LoVo (cell line): ENCODE results near the gene PLS1.
"Not testable (repeated sequence)": the region's sequence is repeated elsewhere in the genome, so short reads cannot be mapped to it uniquely, and the experiment has no call there.

ENCODE experiments used
- DNase-seq: peaks from one replicate; pipeline ENCODE4 v3.0.0-alpha.2; 2016; ENCODE audit warnings: low spot score

The PLS1 gene, protein sequence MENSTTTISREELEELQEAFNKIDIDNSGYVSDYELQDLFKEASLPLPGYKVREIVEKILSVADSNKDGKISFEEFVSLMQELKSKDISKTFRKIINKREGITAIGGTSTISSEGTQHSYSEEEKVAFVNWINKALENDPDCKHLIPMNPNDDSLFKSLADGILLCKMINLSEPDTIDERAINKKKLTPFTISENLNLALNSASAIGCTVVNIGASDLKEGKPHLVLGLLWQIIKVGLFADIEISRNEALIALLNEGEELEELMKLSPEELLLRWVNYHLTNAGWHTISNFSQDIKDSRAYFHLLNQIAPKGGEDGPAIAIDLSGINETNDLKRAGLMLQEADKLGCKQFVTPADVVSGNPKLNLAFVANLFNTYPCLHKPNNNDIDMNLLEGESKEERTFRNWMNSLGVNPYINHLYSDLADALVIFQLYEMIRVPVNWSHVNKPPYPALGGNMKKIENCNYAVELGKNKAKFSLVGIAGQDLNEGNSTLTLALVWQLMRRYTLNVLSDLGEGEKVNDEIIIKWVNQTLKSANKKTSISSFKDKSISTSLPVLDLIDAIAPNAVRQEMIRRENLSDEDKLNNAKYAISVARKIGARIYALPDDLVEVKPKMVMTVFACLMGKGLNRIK

DNA sequence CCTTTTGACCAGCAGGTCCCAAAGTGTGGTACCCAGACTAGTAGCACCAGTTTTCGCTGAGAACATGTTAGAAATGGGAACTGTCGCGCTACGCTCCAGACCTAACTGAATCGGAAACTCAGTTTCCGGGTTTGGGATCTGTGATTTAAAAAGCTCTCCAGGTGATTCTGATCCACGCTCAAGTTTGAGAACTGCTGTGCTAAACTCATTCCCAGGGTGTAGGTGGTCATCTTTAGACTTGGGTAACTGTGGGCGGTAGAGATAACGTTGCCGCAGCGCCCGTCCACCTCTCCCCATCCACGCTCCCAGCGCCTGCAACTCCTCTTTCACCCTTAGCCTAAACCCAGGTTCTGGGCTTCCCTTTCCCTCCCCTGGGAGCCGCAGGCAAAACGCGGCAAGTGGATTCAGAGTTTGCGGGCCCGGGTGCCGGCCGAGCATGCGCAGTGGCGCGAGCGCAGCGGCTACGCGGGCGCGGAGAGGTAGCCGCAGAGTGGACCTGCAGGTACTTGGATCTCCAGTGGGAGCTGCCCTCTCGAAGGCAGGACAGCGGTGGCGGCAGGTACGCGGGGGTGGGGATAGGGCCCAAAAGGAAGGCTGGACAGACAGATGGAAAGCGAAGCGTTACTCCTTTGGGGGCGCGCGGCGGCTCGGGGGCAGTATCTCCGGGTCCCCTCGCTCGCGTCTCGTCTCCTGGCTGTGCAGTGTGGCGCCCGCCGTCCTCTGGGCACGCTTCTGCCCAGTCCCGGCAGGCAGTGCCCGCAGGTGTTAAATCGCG is at the start of gene PLS1:
Gene PLS1, plus strand, starts transcription at position 443 of the 775 bp plus-strand sequence. CDS start 67,845 bp downstream, outside the sequence.
- DNase-seq, result peak; percentile 90

DNA sequence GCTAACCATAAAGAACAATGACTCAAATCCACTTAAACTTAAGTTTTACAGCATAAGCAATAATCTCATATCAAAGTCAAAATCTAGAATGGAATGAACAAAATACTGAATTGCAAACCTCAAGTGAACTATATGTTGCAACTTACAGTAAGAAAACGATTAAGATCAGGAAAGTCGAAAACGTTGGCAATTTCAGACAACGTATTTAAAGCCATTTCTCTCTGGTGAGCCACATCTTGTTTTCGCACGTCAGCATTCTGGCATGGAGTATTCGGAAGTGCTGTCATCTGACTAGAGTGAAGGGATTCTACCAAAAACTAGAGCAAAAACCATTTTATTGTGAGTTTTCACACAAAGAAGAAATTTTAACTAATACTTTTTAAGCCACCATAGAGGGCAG is 46.2 kb upstream of the PLS1 start:
- DNase-seq, result no peak

GRCh38 chr3:142552579-142552978 is 43.6 kb upstream of the PLS1 start:
- DNase-seq, result not testable (repeated sequence)

- DNase-seq, result no peak
Observed at GRCh38 chr3:142553741-142554140, 42.5 kb upstream of the PLS1 start.

DNA sequence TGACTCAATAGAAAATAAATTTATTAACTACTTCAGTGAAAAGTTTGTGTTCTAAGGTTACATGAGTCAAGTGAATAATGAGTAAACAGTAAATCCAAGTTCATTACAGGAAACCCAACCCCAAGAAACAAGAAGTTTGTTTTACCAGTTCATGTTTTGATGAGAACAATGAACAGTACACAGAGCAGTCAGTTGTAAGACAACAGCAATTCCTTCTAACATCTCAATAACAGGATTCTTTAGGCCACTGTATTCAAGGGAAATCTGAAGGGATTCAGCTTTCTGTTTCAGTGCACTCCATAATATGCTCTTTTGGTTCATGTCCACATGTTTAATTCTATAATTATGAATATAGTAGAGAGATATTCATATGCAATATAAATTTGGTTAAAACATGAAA is 36.1 kb upstream of the PLS1 start:
- no peak for DNase-seq

GRCh38 chr3:142563496-142563997 is 32.6 kb upstream of the PLS1 start:
- DNase-seq, result no peak

DNA sequence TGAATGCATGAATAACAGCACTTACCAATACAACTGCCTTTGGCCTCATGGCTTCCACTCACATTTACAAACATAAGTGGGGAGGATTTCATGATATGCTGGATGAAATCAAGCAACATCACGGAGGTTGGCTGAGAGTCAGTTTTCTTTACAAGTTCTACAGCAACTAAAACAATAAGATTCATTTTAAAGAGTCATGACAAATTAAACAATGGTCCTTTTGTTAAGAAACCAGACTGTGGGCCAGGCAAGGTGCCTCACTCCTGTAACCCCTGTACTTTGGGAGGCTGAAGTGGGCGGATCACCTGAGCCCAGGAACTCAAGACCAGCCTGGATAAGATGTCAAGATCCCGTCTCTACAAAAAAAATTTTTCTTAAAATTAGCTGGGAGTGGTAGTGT is 30.1 kb upstream of the PLS1 start:
- no peak for DNase-seq

DNA sequence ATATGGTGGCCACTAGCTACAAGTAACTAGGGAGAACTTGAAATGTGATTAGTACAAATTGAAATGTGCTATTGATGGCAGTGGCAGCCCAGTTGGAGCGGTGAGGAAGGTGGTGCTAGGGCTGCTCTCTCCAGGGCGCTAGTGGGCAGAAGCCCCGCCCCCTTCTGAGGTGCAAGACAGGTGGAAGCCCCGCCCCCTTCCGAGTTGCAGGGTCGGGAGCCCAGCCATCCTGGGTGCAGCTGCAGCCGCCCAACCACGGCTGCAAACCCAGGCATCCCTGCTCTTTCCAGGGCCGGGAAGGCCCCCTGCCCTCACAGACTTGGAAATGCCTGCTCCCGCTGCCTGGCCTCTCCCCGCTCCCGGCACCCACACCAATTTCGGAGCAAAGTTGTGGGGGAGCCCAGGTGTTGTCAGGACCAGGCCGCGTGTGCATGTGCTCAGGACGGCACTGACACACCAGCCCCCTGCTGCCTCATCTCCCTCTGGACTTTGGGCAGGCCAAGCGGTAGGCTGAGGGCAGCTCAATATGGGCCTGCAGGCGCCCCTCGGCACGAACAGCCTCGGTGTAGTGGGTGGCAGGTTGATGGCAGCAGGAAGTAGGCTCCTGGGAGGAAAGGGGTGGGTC is 27.7 kb upstream of the PLS1 start:
- no peak for DNase-seq

- DNase-seq, result not testable (repeated sequence)
Observed at GRCh38 chr3:142569422-142569821, 26.8 kb upstream of the PLS1 start.

DNA sequence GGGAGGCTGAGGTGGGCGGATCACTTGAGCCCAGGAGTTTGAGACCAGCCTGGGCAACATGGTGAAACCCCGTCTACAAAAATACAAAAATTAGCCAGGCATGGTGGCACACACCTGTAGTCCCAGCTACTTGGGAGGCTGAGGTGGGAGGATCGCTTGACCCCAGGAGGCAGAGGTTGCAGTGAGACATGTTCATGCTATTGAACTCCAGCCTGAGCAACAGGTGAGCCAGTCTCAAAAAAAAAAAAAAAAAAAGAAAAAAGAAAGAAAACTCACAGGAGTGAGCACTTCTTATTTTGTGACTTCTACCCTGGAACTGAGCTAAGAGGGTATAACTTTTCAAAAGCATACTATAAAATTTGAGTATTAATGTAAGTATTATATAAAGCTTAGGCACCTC is 22.0 kb upstream of the PLS1 start:
- DNase-seq, result not testable (repeated sequence)

GRCh38 chr3:142574665-142575064 is 21.5 kb upstream of the PLS1 start:
- no peak for DNase-seq

GRCh38 chr3:142576792-142577191 is 19.4 kb upstream of the PLS1 start:
- DNase-seq, result no peak

- no peak for DNase-seq
Observed at GRCh38 chr3:142577696-142578328, 18.4 kb upstream of the PLS1 start.

DNA sequence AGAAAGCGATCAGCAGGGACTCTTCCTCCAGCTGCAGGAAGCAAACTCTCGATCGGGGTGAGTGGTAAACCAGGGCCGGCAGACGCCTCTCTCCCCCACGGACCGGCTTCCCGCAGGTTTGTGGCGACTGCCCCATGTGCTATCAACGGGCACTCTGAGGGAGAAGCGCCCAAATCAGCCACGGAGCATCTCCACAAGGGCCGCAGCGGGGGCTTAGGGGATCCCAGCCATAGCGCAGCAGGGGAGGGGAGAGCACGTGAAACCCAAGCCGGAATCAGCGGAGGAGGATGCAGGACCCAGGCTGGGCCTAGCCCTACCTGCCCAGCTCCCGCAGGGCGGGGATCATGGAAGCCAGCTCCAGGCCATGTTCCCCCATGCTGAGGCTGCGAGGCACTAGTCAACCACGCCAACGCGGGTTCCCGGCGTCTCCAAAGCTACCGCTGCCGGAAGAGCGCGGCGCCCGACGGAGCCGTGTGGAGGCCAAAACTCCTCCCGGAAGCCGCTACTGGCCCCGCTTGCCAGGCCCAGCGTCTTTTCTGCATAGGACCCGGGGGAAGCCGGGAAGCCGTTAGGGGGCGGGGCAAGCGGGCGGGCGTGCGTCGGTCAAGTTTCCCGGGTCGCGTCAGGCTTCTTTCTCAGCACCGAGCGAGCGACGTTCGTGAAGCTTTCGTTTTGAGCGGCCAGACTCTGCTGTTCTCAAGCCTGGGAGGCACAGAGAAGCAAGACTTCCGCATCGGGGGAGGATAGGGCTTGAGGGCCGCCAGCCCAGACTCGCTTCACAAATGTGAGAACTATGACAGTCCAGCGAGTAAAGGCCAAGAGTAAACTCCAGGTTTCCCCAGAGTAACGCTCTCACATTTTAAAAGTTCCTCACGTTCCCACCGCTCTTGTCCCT is 17.6 kb upstream of the PLS1 start, which contains the start of gene ATR:
Gene ATR, minus strand, starts transcription at position 405 of the 895 bp plus-strand sequence. Its CDS starts 29 bp downstream, at position 376.
- DNase-seq, result peak; percentile 94

DNA sequence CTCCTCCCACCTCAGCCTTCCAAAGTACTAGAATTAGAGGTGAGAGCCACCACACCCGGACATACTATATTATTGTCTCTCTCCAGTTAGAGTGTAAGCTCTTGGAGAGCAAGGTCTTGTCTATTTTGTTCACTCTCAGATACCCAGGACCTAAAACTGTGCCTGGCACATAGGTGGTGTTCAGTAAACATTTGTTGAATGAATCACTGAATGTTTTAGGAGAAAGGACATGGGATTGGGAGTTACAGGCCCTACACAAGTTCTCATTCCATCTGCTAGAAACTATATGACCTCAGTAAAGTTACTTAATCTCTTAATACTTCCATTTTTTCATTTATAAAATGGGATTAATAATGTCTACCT is 16.2 kb upstream of the PLS1 start:
- DNase-seq, result no peak

DNA sequence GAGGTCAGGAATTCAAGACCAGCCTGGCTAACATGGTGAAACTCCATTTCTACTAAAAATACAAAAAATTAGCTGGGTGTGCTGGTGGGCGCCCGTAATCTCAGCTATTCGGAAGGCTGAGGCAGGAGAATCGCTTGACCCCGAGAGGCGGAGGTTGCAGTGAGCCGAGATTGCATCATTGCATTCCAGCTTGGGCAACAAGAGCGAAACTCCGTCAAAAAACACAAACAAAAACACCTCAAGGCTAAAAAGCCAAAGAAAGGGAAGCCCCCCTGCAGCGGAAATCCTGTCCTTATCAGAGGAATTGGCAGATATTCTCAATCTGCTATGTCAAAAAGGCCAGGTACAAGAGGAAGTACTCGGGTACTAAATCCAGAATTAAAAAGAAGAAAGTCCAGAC is 15.1 kb upstream of the PLS1 start:
- not testable (repeated sequence) for DNase-seq

DNA sequence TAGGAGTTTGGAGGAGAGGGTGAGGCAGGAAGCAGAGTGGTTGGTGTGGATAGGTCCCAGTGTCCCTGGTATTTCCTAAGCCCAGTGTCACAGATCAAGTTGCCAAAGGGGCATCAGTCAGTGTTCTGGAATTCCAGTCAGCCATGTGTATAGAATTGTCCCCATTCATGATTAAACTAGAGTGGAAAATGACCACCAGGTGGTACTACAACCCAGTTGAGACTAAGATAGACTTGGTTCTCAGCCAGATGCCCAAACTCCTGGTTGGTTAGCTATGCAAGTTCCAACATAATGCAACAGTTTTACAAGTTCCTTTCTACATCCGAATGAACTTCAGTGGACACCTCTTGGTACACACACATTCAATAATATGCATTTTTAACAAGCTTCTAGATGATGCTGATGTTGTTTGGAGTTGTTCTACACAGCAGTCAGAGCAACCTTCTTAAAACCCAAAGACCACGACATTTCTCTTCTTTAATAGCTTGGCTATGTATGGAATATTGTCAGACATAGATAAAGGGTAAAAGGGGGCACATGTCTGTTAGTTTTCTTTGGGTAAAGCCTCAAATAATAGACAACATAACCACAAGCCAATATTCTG is 9.3 kb upstream of the PLS1 start:
- peak; percentile 83 for DNase-seq

DNA sequence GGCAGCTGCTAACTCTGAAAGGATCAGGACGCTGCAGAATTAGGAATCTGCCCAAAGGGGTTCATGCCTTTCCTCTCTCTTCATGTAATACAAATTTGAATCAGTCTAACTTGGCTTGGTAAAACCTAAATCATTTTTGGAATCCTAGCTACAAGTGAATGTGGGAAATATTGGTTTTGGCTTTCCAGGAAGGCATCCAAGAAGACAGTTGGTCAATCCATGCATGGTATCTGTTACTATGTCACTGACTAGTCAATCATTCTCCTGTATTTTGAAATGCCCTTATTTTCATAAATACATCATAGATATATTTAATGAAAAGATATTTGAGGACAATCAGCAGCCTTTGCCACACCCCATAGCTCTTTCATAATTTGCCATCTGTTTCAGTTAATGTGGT is 7.5 kb upstream of the PLS1 start:
- no peak for DNase-seq

DNA sequence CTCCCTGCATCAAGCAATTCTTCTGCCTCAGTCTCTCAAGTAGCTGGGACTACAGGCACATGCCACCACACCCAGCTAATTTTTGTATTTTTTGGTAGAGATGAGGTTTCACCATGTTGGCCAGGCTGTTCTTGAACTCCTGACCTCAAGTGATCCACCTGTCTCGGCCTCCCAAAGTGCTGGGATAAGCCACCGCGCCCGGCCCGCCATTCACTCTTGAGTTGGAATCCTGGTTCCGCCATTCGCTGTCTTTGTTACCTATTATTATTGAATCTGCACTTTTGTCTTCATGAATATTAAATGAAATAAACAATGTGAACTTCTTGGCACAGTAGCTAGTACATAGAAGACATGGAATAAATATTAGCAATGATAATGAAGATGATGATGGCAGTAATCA is 3.9 kb upstream of the PLS1 start:
- not testable (repeated sequence) for DNase-seq

DNA sequence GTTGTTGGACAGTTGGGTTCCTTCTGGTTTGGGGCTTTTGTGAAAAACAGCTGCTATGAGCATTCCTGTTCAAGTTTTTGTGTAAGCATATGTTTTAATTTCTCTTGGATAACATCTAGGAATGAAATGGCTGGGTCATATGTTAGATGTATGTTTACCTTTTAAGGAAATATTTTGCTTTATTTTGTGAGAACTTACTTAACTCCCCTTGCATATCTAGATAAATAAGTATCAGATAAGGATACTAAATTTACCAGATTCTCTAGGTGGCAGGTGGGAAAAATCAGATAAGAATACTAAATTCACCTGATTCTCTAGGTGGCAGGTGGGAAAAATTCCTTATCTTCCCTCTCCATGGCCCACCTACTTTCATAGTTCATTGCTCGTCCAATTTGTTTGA is 1.1 kb upstream of the PLS1 start:
- no peak for DNase-seq
